ENCODE data around the gene EML6. TPM values are rescaled to one million over a fixed set of nuclear protein-coding genes. Genes with fewer than 3 reads are reported as not detected.

The EML6 gene
- total and polyA plus RNA-seq, 2 experiments from 2014 or later: 2.7 to 6.2 TPM

GRCh38 chr2:54710216-54710615, 13.2 kb upstream of the EML6 start (continued):
- TF ChIP-seq REST (IDR thresholded peaks at IDR 0.05; ENCODE audit: unreplicated experiment) (no peak), ZNF331 (CRISPR knock-in tag; IDR thresholded peaks at IDR 0.05; ENCODE audit: low read depth) (no peak), NANOG (IDR thresholded peaks at IDR 0.05; ENCODE audit: borderline replicate concordance) (no peak), CREB1 (CRISPR knock-in tag; IDR thresholded peaks at IDR 0.05; ENCODE audit: low read depth) (no peak), EZH2 (IDR thresholded peaks at IDR 0.05; ENCODE audit: low read depth, unreplicated experiment) (no peak), EZH2phosphoT487 (IDR thresholded peaks at IDR 0.05; ENCODE audit: unreplicated experiment) (no peak)
- TF ChIP-seq, protein P1, sequence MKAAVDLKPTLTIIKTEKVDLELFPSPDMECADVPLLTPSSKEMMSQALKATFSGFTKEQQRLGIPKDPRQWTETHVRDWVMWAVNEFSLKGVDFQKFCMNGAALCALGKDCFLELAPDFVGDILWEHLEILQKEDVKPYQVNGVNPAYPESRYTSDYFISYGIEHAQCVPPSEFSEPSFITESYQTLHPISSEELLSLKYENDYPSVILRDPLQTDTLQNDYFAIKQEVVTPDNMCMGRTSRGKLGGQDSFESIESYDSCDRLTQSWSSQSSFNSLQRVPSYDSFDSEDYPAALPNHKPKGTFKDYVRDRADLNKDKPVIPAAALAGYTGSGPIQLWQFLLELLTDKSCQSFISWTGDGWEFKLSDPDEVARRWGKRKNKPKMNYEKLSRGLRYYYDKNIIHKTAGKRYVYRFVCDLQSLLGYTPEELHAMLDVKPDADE (IDR thresholded peaks at IDR 0.05): no peak
- TF ChIP-seq, protein P2, sequence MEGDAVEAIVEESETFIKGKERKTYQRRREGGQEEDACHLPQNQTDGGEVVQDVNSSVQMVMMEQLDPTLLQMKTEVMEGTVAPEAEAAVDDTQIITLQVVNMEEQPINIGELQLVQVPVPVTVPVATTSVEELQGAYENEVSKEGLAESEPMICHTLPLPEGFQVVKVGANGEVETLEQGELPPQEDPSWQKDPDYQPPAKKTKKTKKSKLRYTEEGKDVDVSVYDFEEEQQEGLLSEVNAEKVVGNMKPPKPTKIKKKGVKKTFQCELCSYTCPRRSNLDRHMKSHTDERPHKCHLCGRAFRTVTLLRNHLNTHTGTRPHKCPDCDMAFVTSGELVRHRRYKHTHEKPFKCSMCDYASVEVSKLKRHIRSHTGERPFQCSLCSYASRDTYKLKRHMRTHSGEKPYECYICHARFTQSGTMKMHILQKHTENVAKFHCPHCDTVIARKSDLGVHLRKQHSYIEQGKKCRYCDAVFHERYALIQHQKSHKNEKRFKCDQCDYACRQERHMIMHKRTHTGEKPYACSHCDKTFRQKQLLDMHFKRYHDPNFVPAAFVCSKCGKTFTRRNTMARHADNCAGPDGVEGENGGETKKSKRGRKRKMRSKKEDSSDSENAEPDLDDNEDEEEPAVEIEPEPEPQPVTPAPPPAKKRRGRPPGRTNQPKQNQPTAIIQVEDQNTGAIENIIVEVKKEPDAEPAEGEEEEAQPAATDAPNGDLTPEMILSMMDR (conservative IDR thresholded peaks at IDR 0.05; ENCODE audit: low read depth in 2 of 2): no peak

- Mint-ChIP-seq H3K27me3 (ENCODE audit: insufficient read depth, low read depth, poor library complexity) (peaks cover 4% of the 10 kb centered on the region), H3K36me3 (ENCODE audit: low read depth) (no peaks in the 10 kb centered on the region), H3K9me3 (no peaks in the 10 kb centered on the region), H3K4me1 (peaks cover 6% of the 10 kb centered on the region; the same call in 2 of the 3 replicates), H3K27ac (no peak overlapping the region), H3K4me3 (no peak overlapping the region)
- no peaks in the 10 kb centered on the region for H3K79me2 ChIP-seq (replicated peaks; ENCODE audit: insufficient read depth)
- H2AFZ ChIP-seq: no peak overlapping the region
- no peak overlapping the region for H3K4me2 ChIP-seq
- H3F3A ChIP-seq (replicated peaks; ENCODE audit: low read depth): no peaks in the 10 kb centered on the region
- no peak for ATAC-seq
- no peak overlapping the region for H3K27ac ChIP-seq (ENCODE audit: low read depth)
- no peaks in the 10 kb centered on the region for H3K36me3 ChIP-seq (ENCODE audit: insufficient read depth)
- no peaks in the 10 kb centered on the region for H3K4me1 ChIP-seq (ENCODE audit: insufficient read depth)
- H3K27me3 ChIP-seq (ENCODE audit: insufficient read depth): peaks cover 16% of the 10 kb centered on the region; the same call in 1 of the 2 replicates
- no peak for DNase-seq (ENCODE audit: low spot score)
- no peaks in the 10 kb centered on the region for H3K9me2 ChIP-seq (ENCODE audit: insufficient read depth)
- H3K4me3 ChIP-seq: no peak overlapping the region
- H4K20me1 ChIP-seq (replicated peaks; ENCODE audit: insufficient read depth): no peaks in the 10 kb centered on the region
- TF ChIP-seq ZNF462 (CRISPR knock-in tag; IDR thresholded peaks at IDR 0.05) (no peak), POLR2AphosphoS5 (IDR thresholded peaks at IDR 0.05; ENCODE audit: low read depth) (no peak), JUNB (IDR thresholded peaks at IDR 0.05; ENCODE audit: unreplicated experiment) (no peak)
- TF ChIP-seq, protein P1 (IDR thresholded peaks at IDR 0.05): no peak
Observed at GRCh38 chr2:54712516-54712915, 10.9 kb upstream of the EML6 start.

Data from GM23338 (cell line).